RWPE1 (cell line): ENCODE data around the gene DDX17.
"Not testable (repeated sequence)": the region's sequence is repeated elsewhere in the genome, so short reads cannot be mapped to it uniquely, and the experiment has no call there.

Experiments used
- CTCF ChIA-PET: fragments of 350-600 bp; sonication (Branson Sonifier 250); formaldehyde crosslinking; extraction: SDS; loops from one replicate; lab custom pipeline; 2021; lab: Yijun Ruan, JAX
- POLR2A ChIA-PET: fragments of 400-600 bp; formaldehyde crosslinking; extraction: SDS; loops from one replicate; lab custom pipeline; 2020; ENCODE audit warnings: antibody characterized with exemption; ENCODE audit not compliant: low non-redundant PET; lab: Yijun Ruan, JAX
- DNase-seq: peaks from one replicate; pipeline ENCODE4 v3.0.0; 2012; ENCODE audit warnings: low spot score
- H3K27ac ChIP-seq: fragments of 450-650 bp; 2 replicates; pipeline ENCODE4 v1.5.1; 2017
- TF ChIP-seq, protein P1 (sequence below): fragments of 450-650 bp; conservative IDR thresholded peaks from 2 replicates; pipeline ENCODE4 v1.5.1; 2017; ENCODE audit warnings: low read depth, mild to moderate bottlenecking

Gene DDX17

DNA sequence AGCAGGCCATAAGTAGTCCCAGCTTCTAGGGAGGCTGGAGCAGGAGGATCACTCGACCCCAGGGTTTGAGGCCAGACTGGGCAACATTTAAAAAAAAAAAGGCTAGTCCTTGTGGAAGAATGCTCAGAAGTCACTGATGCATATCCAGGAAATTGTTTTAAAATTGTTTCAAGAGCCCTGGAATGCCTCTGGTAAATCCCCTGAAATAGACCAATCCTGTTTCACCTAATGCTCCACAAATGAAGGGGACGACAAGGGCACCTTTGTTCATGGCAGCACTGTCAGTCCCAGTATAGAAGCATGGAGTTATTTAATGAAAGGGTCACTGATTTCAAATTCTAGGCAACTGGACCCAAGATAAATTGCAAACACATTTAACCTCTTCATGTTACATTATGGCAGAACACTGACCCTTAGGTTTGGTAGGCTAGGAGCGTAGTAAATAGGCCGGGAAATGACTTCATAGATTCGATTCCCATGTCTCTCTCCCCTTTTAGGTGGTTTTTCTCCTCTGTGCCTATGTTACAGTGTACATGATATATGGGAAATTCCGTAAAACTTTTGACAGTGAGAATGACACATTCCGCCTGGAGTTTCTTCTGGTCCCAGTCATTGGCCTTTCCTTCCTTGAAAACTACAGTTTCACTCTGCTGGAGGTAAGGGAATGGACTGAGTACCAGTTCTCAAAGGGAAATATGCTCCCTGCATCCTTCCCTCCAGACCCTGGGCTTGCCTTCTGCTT is 26.8 kb downstream of the DDX17 start:
- TF ChIP-seq, protein P1, sequence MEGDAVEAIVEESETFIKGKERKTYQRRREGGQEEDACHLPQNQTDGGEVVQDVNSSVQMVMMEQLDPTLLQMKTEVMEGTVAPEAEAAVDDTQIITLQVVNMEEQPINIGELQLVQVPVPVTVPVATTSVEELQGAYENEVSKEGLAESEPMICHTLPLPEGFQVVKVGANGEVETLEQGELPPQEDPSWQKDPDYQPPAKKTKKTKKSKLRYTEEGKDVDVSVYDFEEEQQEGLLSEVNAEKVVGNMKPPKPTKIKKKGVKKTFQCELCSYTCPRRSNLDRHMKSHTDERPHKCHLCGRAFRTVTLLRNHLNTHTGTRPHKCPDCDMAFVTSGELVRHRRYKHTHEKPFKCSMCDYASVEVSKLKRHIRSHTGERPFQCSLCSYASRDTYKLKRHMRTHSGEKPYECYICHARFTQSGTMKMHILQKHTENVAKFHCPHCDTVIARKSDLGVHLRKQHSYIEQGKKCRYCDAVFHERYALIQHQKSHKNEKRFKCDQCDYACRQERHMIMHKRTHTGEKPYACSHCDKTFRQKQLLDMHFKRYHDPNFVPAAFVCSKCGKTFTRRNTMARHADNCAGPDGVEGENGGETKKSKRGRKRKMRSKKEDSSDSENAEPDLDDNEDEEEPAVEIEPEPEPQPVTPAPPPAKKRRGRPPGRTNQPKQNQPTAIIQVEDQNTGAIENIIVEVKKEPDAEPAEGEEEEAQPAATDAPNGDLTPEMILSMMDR, result no peak
- ChIA-PET CTCF (interaction anchor here (0.6 kb wide), 1 partner anchor 95 kb away, joined by 3 read pairs; no protein-coding TSS in a partner anchor), POLR2A (no interaction called here)
- DNase-seq, result no peak
- H3K27ac ChIP-seq, result no peak overlapping the region

DNA sequence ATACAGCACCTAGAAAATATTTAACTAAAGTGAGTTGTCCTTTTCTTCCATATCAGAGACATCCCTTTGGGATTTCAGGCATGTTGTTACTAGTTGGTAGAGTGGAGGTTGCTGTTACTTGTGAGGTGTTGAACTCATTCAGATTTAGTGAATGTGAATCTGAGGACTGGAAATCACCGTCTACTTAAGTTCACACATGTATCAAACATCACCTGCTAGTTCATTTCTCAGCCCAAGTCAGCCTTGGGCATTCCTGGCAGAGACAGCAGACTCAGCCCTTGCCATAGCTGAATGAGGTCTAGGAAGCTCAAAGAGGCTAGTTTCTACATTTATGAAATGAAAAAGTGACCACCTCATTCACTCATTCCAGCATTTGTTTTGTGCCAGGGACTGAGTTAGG is 28.5 kb downstream of the DDX17 start:
- CTCF ChIA-PET, result no interaction called here
- TF ChIP-seq, protein P1, result no peak
- no peak overlapping the region for H3K27ac ChIP-seq
- POLR2A ChIA-PET, result no interaction called here
- DNase-seq, result no peak

DNA sequence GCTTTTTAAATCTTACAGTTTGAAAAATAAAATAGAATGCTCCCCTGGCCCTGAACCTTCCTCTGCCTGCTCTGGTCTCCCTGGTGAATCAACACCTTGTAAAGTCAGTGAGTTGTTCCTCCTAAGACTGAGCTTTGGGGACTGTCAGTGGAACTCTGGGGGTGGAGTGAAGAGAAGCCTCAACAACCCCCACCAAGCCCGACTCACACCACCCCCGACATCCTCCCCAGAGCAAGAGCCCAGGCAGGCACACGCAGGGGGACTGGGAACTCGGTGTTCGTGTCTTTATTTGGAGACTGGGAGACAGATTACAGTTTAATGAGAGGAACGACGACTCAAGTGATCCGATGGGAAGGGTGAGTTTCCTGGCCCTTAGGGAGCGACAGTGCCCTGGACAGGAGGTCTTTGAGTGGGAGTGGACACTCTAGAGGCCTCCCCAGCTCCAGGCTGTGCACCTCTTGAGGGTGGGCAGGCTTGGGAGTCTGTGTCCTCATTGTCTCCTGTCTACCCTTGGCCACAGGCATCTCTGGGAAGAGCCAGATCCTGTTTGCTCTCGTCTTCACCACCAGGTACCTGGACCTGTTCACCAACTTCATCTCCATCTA is 32.0 kb downstream of the DDX17 start:
- CTCF ChIA-PET, result interaction anchor here (0.5 kb wide), 1 partner anchor 16 kb away, joined by 4 read pairs; no protein-coding TSS in a partner anchor
- POLR2A ChIA-PET, result no interaction called here
- TF ChIP-seq, protein P1, result no peak
- H3K27ac ChIP-seq, result no peak overlapping the region
- DNase-seq, result no peak

DNA sequence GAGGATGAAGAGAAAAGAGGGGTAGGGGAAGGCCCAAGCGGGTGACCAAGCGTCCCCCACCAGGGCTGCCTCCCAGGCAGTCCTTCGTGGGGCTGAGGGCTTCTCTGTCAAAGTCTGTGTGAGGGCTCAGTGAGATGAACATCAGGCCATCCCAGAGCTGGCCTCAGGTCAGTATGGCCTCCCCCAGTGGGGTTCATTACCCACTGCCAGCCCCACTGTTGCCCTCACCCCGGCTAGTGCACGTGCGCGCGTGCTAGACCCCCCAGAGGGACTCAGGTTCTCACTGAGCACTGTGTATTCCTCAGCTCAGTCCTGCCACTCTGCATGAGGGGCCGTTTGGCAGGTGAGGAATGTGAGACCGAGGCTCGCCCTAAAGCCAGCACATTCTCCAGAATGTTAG is 34.9 kb downstream of the DDX17 start:
- ChIA-PET POLR2A (no interaction called here), CTCF (no interaction called here)
- no peak overlapping the region for H3K27ac ChIP-seq
- DNase-seq, result no peak
- TF ChIP-seq, protein P1, result no peak

DNA sequence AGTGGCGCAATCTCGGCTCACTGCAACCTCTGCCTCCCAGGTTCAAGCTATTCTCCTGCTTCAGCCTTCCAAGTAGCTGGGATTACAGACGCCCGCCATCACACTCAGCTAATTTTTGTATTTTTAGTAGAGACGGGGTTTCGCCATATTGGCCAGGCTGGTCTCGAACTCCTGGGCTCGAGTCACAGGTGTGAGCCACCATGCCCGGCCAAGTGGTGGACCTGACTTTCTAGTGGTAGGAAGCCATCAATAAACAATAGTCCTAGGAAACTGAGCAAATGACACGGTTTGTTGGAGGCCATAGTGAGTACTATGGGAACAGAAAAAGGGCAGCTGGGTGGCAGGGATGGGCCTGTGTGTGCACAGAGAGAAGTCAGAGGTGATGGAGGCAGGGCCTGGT is 35.9 kb downstream of the DDX17 start:
- POLR2A ChIA-PET, DNase-seq, H3K27ac ChIP-seq: not testable (repeated sequence)
- CTCF ChIA-PET, result interaction anchor here (0.7 kb wide), 1 partner anchor 507 kb away, joined by 6 read pairs; no protein-coding TSS in a partner anchor

DNA sequence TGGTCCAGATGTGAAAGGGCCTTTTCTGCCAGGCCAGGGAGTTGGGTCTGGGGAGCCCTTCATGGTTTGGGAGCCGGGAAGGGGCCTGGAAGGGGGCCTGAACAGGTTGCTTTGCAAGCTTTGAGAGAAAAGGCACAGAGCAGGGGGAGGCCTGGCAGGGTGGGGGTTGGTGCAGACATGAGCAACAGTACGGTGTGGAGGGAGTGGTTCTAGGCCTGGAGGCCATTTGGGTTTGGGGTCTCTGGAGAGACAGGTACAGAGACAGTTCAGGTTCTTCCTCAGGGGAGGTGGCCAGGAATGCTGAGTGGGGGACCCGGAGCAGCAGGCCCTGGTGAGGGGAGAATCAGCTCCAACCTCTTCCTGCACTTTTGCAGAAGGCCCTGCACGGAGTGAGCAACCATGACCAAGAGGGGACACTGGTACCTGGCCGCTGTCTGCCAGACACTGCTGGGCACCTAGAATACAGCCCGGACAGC is 36.8 kb downstream of the DDX17 start:
- CTCF ChIA-PET, result interaction anchor here (0.7 kb wide), 1 partner anchor 416 kb away, joined by 3 read pairs; no protein-coding TSS in a partner anchor
- 0 out of 2 replicates have a peak overlapping the region, but pooled peaks have one; percentile 0 for H3K27ac ChIP-seq
- TF ChIP-seq, protein P1, result no peak
- POLR2A ChIA-PET, result no interaction called here
- no peak for DNase-seq
